Right renal pelvis (tissue), 4 donors: Measurements from ENCODE around the gene PSMB1. TPM values are rescaled to one million over a fixed set of nuclear protein-coding genes. Genes with fewer than 3 reads are reported as not detected.
"Not testable (repeated sequence)": the region's sequence is repeated elsewhere in the genome, so short reads cannot be mapped to it uniquely, and the experiment has no call there.

Source experiments
- DNase-seq, 4 donors: peaks; one replicate each; pipeline ENCODE4 v3.0.0-alpha.2; 2013; ENCODE audit warnings: low read depth in 4 of 4, low spot score in 3 of 4, missing footprints in 1 of 4
- polyA plus RNA-seq, 4 donors: library from polyadenylated mRNA; unstranded; fragments of 120-200 nt; gene quantifications; one replicate each; pipeline ENCODE4 v1.2.1, GENCODE V29; 2013; ENCODE audit not compliant: insufficient read length in 4 of 4

Gene PSMB1
- polyA plus RNA-seq, 4 donors: 204 to 216 (median 212) TPM

- DNase-seq: no peak
Measured at GRCh38 chr6:170504479-170504878, 48.6 kb downstream of the PSMB1 start.

- no peak for DNase-seq
Measured at GRCh38 chr6:170503414-170503761, 49.7 kb downstream of the PSMB1 start.

DNA sequence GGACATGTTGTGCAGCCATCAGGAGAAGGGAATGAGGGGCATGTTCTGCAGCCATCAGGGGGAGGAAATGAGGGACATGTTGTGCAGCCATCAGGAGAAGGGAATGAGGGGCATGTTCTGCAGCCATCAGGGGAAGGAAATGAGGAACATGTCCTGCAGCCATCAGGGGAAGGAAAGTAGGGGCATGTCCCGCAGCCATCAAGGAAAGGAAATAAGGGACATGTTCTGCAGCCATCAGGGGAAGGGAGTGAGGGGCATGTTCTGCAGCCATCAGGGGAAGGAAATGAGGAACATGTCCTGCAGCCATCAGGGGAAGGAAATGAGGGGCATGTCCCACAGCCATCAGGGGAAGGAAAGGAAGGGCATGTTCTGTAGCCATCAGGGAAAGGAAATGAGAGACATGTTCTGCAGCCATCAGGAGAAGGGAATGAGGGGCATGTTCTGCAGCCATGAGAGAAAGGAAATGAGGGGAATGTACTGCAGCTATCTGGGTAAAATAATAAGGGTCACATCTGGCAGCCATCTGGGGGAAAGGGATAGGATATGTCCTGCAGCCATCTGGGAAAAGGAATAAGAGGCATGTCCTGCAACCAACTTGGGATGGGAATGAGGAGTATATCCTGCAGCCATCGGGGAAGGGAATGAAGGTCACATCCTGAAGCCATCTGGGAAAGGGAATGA is 50.2 kb downstream of the PSMB1 start:
- DNase-seq: not testable (repeated sequence)

DNA sequence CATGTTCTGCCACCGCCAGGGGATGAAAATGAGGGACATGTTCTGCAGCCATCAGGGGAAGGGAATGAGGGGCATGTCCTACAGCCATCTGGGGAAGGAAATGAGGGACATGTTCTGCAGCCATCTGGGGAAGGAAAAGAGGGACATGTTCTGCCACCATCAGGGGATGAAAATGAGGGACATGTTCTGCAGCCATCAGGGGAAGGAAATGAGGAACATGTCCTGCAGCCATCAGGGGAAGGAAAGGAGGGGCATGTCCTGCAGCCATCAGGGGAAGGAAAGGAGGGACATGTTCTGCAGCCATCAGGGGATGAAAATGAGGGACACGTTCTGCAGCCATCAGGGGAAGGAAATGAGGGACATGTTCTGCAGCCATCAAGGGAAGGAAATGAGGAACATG is 50.8 kb downstream of the PSMB1 start:
- DNase-seq: not testable (repeated sequence)

GRCh38 chr6:170500955-170501590 is 52.0 kb downstream of the PSMB1 start:
- no peak for DNase-seq

DNA sequence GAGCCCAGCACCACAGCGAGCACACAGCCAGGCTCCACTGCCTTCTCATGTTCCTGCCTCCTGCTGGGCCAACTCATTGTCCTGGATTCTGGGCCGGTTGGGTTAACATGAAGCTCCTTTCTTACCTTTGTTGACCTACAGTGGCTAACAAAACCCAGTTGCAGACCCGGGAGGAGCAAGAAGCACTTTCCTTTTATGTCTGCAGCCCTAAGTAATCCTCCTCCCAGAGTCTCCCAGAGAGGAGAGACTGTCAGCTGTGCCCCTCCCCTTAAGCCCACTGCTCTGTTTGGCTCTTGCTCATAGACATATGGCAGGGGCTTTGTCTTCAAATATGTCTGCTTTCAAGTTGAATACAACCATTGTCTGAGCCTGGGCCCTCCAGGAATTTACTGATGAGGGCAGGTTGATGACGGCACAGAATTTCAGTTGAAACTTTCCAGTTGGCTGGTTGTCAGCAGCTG is 55.2 kb downstream of the PSMB1 start:
- no peak for DNase-seq

- no peak for DNase-seq
Measured at GRCh38 chr6:170493354-170493753, 59.8 kb downstream of the PSMB1 start.

- DNase-seq: no peak
Measured at GRCh38 chr6:170490259-170490658, 62.8 kb downstream of the PSMB1 start.

- DNase-seq: no peak
Measured at GRCh38 chr6:170489836-170490235, 63.3 kb downstream of the PSMB1 start.

GRCh38 chr6:170487707-170488329 is 65.3 kb downstream of the PSMB1 start:
- DNase-seq: no peak

DNA sequence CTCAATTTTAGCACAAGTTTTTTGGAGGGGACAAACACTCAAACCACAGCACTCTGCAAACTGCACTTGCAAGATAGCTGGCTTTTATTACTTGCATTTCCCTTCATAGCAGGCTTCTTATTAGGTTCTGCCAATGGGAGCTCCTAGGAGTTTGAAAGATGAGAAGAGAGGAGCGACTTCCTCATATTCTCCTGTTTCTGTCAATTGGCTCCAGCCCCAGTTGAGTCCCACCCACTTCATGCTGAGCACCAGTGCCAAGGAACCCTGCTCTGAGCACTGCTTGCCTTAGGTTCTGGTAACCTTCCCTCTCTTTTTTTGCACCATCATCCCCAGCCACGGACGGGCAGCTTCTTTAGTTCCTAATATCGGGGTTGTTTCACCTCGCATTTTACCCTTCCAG is 67.9 kb downstream of the PSMB1 start:
- no peak for DNase-seq

Other genes starting within 250 kb of the PSMB1 start
- gene FAM120B, start 246.5 kb downstream of the PSMB1 start, polyA plus RNA-seq: 10 to 100 TPM; 33.2 to 41.5 (median 40.0) TPM
- gene TBP, start 1.1 kb upstream of the PSMB1 start, polyA plus RNA-seq: 10 to 100 TPM; 21.6 to 25.5 (median 22.9) TPM
- gene PDCD2, start 31.3 kb upstream of the PSMB1 start, polyA plus RNA-seq: 10 to 100 TPM; 74.6 to 88.6 (median 84.8) TPM